OCI-LY1 (cell line): Measurements from ENCODE around the gene PNPLA3.

ENCODE experiments used
- CTCF ChIP-seq: fragments of 200-600 bp; sonication (generic), shearing (Covaris generic); IDR thresholded peaks from 2 replicates; pipeline ENCODE4 v1.5.1; 2017; ENCODE audit warnings: mild to moderate bottlenecking, antibody characterized with exemption, low read length, moderate library complexity, mixed read lengths
- EZH2 ChIP-seq: fragments of 200-600 bp; sonication (generic), shearing (Covaris generic); IDR thresholded peaks from 2 replicates; pipeline ENCODE4 v1.8.0; 2017; ENCODE audit warnings: borderline replicate concordance, mixed run types, mild to moderate bottlenecking, antibody characterized with exemption, low read length, moderate library complexity, mixed read lengths

DNA sequence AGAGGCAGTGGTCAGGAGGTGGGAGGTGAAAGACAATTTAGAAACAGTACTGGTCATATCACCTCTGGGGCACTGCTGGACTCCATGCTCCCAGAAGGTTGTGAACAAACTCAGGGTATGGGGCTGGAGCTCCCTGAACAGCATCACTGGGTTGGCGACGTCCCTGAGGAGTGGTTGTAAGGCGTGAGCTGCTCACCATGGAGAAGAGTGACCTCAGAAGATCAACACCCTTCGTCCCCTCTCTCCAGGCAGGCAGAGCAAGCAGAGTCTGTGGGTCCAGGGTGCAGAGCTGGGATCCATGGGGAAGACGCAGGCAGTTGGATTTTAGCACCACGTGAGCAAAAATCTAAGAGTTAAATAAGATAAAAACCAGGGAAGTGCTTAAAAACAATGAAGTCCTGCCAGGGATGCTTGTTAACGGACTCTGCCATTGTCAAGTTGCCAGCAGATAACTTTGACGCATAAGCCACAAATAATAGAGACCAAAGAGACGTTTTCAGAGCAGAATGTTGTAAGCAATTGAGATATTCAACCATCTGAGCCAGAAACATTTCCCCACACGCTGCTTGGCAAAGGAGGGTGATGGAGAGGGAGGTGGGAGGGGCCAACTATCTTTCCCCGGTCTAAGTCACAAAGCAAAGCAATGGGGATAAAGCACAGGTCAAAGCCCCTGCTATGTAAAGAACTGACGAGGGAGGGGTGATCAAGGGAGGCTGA is 45.4 kb upstream of the PNPLA3 start:
- TF ChIP-seq CTCF (no peak), EZH2 (no peak)
